NCI-H510A treated with DMSO at 0.1 percent for 48 hours (cell line): Measurements from ENCODE around the gene TMEM231.
A peak's percentile ranks its signal among the peaks of the same experiment; 100 is the strongest.
"Not testable (repeated sequence)": the region's sequence is repeated elsewhere in the genome, so short reads cannot be mapped to it uniquely, and the experiment has no call there.

Experiments
- DNase-seq: peaks from one replicate; lab custom pipeline; 2025; lab: John Stamatoyannopoulos, UW

The TMEM231 gene

GRCh38 chr16:75555707-75556430 is at the start of gene TMEM231:
TSS of gene TMEM231 (minus strand) at chr16:75556252. CDS start at chr16:75556209, 43 bp downstream.
- peak; percentile 82 for DNase-seq

- no peak for DNase-seq
Measured at GRCh38 chr16:75603241-75603640, 47.2 kb upstream of the TMEM231 start.

GRCh38 chr16:75599452-75600277 is 43.6 kb upstream of the TMEM231 start:
- no peak for DNase-seq

- DNase-seq: peak; percentile 47
Measured at GRCh38 chr16:75593825-75594820, 38.1 kb upstream of the TMEM231 start.

- DNase-seq: no peak
Measured at GRCh38 chr16:75593308-75593707, 37.3 kb upstream of the TMEM231 start.

- not testable (repeated sequence) for DNase-seq
Measured at GRCh38 chr16:75591927-75592326, 35.9 kb upstream of the TMEM231 start.

GRCh38 chr16:75590920-75591843 is 35.1 kb upstream of the TMEM231 start:
- DNase-seq: no peak

GRCh38 chr16:75589306-75589705 is 33.3 kb upstream of the TMEM231 start:
- no peak for DNase-seq

GRCh38 chr16:75588716-75589115 is 32.7 kb upstream of the TMEM231 start:
- no peak for DNase-seq

- no peak for DNase-seq
Measured at GRCh38 chr16:75584108-75584507, 28.1 kb upstream of the TMEM231 start.

GRCh38 chr16:75579281-75579834 is 23.3 kb upstream of the TMEM231 start:
- DNase-seq: no peak

- DNase-seq: no peak
Measured at GRCh38 chr16:75578725-75579124, 22.7 kb upstream of the TMEM231 start.

- no peak for DNase-seq
Measured at GRCh38 chr16:75578212-75578611, 22.2 kb upstream of the TMEM231 start.

- DNase-seq: no peak
Measured at GRCh38 chr16:75576384-75576811, 20.3 kb upstream of the TMEM231 start.

- DNase-seq: no peak
Measured at GRCh38 chr16:75575958-75576357, 19.9 kb upstream of the TMEM231 start.

- DNase-seq: no peak
Measured at GRCh38 chr16:75573955-75574354, 17.9 kb upstream of the TMEM231 start.

GRCh38 chr16:75572864-75573542 is 17.0 kb upstream of the TMEM231 start:
- DNase-seq: no peak

- no peak for DNase-seq
Measured at GRCh38 chr16:75570396-75571065, 14.5 kb upstream of the TMEM231 start.

GRCh38 chr16:75567911-75568310 is 11.9 kb upstream of the TMEM231 start:
- DNase-seq: no peak
